ENCODE measurements around the gene RAB11FIP2. TPM values are rescaled to one million over a fixed set of nuclear protein-coding genes. Genes with fewer than 3 reads are reported as not detected.

RAB11FIP2 gene
- total RNA-seq, 1 donor from 2014 or later: 17.4 TPM

DNA sequence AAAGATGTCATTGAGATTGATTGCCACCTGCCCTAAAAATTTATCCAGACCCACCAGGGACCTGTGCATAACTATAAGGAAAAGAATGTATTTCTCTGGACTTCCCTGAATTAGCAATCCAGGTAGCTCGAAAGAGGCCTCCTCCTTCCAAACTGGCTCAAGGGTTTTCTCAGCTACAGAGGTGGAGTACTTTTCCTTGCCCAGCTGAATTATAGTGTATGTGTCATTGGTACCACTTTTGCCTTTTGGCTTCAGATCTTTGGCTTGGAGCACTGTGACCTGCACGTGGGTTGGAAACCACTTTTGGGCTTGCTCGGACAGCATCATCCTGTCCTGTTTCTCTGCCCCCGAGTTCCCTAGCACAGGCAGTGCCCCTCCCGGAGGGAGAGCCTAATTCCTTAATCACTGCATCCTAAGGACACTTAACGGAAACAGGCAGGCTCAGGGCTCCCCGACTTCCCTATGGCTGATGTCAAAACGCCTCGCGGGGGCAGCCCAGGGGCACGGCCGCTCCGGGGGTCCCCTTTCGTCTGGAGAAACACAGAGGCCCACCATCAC is 825 bp downstream of the RAB11FIP2 start:
- Histone ChIP-seq H3K4me1 (ENCODE audit: insufficient read depth, low read length) (peaks cover 22% of the 10 kb centered on the region), H3K27ac (ENCODE audit: low read depth, low read length) (peak overlapping the region; percentile 79), H4K20me1 (ENCODE audit: insufficient read depth, low read length) (peaks cover 4% of the 10 kb centered on the region), H3K9me3 (ENCODE audit: insufficient read depth, low read depth, low read length) (no peaks in the 10 kb centered on the region), H3K4me3 (ENCODE audit: insufficient read depth, low read depth, low read length) (peak overlapping the region; percentile 76), H3K36me3 (ENCODE audit: insufficient read depth, low read length) (no peaks in the 10 kb centered on the region), H3K9ac (ENCODE audit: low read length) (peak overlapping the region; percentile 87), H3K79me2 (ENCODE audit: insufficient read depth, low read length) (peaks cover 44% of the 10 kb centered on the region), H3K27me3 (ENCODE audit: insufficient read depth, low read length) (no peaks in the 10 kb centered on the region), H2AFZ (ENCODE audit: low read depth, low read length) (peak overlapping the region; percentile 87), H3K4me2 (ENCODE audit: low read length) (peak overlapping the region; percentile 88)
- Mint-ChIP-seq H3K36me3 (ENCODE audit: low read depth, unreplicated experiment) (no peaks in the 10 kb centered on the region), H3K27me3 (ENCODE audit: low read depth, unreplicated experiment) (no peaks in the 10 kb centered on the region), H3K4me3 (ENCODE audit: unreplicated experiment) (peak overlapping the region; percentile 93), H3K9me3 (ENCODE audit: unreplicated experiment) (no peaks in the 10 kb centered on the region), H3K27ac (ENCODE audit: unreplicated experiment) (peak overlapping the region; percentile 77), H3K4me1 (ENCODE audit: low read depth, unreplicated experiment) (peaks cover 7% of the 10 kb centered on the region)
- DNase-seq (ENCODE audit: low read depth) (peak; percentile 35), FAIRE-seq (peak; percentile 87)
- TF ChIP-seq, protein P1, sequence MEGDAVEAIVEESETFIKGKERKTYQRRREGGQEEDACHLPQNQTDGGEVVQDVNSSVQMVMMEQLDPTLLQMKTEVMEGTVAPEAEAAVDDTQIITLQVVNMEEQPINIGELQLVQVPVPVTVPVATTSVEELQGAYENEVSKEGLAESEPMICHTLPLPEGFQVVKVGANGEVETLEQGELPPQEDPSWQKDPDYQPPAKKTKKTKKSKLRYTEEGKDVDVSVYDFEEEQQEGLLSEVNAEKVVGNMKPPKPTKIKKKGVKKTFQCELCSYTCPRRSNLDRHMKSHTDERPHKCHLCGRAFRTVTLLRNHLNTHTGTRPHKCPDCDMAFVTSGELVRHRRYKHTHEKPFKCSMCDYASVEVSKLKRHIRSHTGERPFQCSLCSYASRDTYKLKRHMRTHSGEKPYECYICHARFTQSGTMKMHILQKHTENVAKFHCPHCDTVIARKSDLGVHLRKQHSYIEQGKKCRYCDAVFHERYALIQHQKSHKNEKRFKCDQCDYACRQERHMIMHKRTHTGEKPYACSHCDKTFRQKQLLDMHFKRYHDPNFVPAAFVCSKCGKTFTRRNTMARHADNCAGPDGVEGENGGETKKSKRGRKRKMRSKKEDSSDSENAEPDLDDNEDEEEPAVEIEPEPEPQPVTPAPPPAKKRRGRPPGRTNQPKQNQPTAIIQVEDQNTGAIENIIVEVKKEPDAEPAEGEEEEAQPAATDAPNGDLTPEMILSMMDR (IDR thresholded peaks at IDR 0.05; ENCODE audit: insufficient read depth, low read depth, low read length): no peak
- no peak for TF ChIP-seq EZH2 (IDR thresholded peaks at IDR 0.05; ENCODE audit: insufficient read depth, low read length)

DNA sequence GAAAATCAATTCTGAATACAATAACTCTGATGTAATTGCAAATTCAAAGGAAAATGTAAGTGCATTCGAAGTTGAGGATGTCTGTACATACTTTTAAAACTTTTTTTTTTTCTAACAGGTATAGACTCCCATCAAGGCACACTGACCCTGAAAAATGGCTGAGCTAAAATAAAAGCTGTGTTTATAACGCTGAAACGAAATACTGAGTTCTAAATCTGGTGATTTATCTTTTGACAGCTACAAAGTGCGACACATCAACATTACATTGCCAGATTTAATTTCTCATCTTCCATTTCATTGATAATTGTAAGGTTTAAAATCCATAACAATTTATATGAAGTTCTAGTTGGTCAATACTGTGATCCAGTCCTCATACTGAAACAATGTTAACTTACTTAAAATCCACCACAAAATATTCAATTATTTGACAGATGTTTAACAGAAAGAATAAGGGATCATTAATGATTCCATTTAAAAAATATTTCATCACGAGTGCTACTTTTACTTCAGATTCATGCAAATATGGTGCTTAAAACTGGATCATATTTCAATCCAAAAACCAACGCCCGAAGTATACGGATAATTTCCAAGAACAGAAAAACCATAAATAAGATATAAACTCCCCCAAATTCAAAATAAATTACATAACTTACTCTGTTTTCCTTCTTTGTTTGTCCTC is 1.4 kb downstream of the RAB11FIP2 start:
- peak overlapping the region; percentile 87 for H2AFZ ChIP-seq (ENCODE audit: low read depth, low read length)
- H3K9ac ChIP-seq (ENCODE audit: low read length): peak overlapping the region; percentile 87
- no peak overlapping the region for H3K27ac ChIP-seq (ENCODE audit: low read depth, low read length)
- peak; percentile 70 for FAIRE-seq
- Mint-ChIP-seq H3K4me3 (ENCODE audit: unreplicated experiment) (peak overlapping the region; percentile 93), H3K4me1 (ENCODE audit: low read depth, unreplicated experiment) (peaks cover 8% of the 10 kb centered on the region), H3K27ac (ENCODE audit: unreplicated experiment) (peak overlapping the region; percentile 20), H3K36me3 (ENCODE audit: low read depth, unreplicated experiment) (no peaks in the 10 kb centered on the region), H3K9me3 (ENCODE audit: unreplicated experiment) (no peaks in the 10 kb centered on the region), H3K27me3 (ENCODE audit: low read depth, unreplicated experiment) (no peaks in the 10 kb centered on the region)
- peaks cover 7% of the 10 kb centered on the region for H4K20me1 ChIP-seq (ENCODE audit: insufficient read depth, low read length)
- H3K79me2 ChIP-seq (ENCODE audit: insufficient read depth, low read length): peaks cover 50% of the 10 kb centered on the region
- no peak for TF ChIP-seq EZH2 (IDR thresholded peaks at IDR 0.05; ENCODE audit: insufficient read depth, low read length)
- TF ChIP-seq, protein P1 (IDR thresholded peaks at IDR 0.05; ENCODE audit: insufficient read depth, low read depth, low read length): no peak
- peak overlapping the region; percentile 88 for H3K4me2 ChIP-seq (ENCODE audit: low read length)
- peak overlapping the region; percentile 76 for H3K4me3 ChIP-seq (ENCODE audit: insufficient read depth, low read depth, low read length)
- no peak for DNase-seq (ENCODE audit: low read depth)
- H3K36me3 ChIP-seq (ENCODE audit: insufficient read depth, low read length): no peaks in the 10 kb centered on the region
- no peaks in the 10 kb centered on the region for H3K27me3 ChIP-seq (ENCODE audit: insufficient read depth, low read length)
- H3K4me1 ChIP-seq (ENCODE audit: insufficient read depth, low read length): peaks cover 25% of the 10 kb centered on the region
- H3K9me3 ChIP-seq (ENCODE audit: insufficient read depth, low read depth, low read length): no peaks in the 10 kb centered on the region

DNA sequence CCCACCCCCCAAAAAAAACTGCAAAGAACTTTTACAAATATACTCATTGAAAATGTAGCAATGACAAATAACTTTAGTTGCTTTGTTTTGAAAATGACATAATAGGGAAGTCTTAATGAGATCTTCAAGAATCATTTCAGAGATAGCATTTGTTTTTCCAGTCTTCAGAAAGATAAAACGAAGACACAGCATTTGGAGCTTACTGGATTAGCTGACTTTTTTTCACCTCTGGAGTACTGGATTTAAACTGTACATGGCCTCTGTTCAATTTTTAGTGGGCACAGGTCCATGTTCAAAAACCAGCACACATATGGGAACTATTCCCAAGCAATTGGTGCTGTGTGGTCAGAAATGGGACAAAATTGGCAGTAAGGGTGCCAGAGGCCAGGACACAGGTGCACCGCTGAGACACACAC is 3.9 kb downstream of the RAB11FIP2 start:
- Mint-ChIP-seq H3K9me3 (ENCODE audit: unreplicated experiment) (no peaks in the 10 kb centered on the region), H3K4me1 (ENCODE audit: low read depth, unreplicated experiment) (peaks cover 9% of the 10 kb centered on the region), H3K27ac (ENCODE audit: unreplicated experiment) (no peak overlapping the region), H3K27me3 (ENCODE audit: low read depth, unreplicated experiment) (no peaks in the 10 kb centered on the region), H3K36me3 (ENCODE audit: low read depth, unreplicated experiment) (no peaks in the 10 kb centered on the region), H3K4me3 (ENCODE audit: unreplicated experiment) (no peak overlapping the region)
- H2AFZ ChIP-seq (ENCODE audit: low read depth, low read length): no peak overlapping the region
- no peak overlapping the region for H3K27ac ChIP-seq (ENCODE audit: low read depth, low read length)
- TF ChIP-seq, protein P1 (IDR thresholded peaks at IDR 0.05; ENCODE audit: insufficient read depth, low read depth, low read length): no peak
- TF ChIP-seq EZH2 (IDR thresholded peaks at IDR 0.05; ENCODE audit: insufficient read depth, low read length): no peak
- H3K9ac ChIP-seq (ENCODE audit: low read length): no peak overlapping the region
- H3K4me3 ChIP-seq (ENCODE audit: insufficient read depth, low read depth, low read length): no peak overlapping the region
- peaks cover 25% of the 10 kb centered on the region for H3K4me1 ChIP-seq (ENCODE audit: insufficient read depth, low read length)
- no peaks in the 10 kb centered on the region for H3K36me3 ChIP-seq (ENCODE audit: insufficient read depth, low read length)
- FAIRE-seq (no peak), DNase-seq (ENCODE audit: low read depth) (no peak)
- H3K9me3 ChIP-seq (ENCODE audit: insufficient read depth, low read depth, low read length): no peaks in the 10 kb centered on the region
- H3K4me2 ChIP-seq (ENCODE audit: low read length): peak overlapping the region; percentile 27
- H3K27me3 ChIP-seq (ENCODE audit: insufficient read depth, low read length): no peaks in the 10 kb centered on the region
- peaks cover 7% of the 10 kb centered on the region for H4K20me1 ChIP-seq (ENCODE audit: insufficient read depth, low read length)
- H3K79me2 ChIP-seq (ENCODE audit: insufficient read depth, low read length): peaks cover 54% of the 10 kb centered on the region

Data from astrocyte (in vitro differentiated cells and primary cell).